HUES48 (cell line): ENCODE measurements around the gene CLBA1.

Experiments used
- H3K27ac ChIP-seq: one replicate; pipeline ENCODE4 v1.7.0; 2013; ENCODE audit warnings: low read depth, low read length, inconsistent platforms
- H3K27me3 ChIP-seq: 2 replicates; pipeline ENCODE4 v1.6.1; 2013; ENCODE audit warnings: mild to moderate bottlenecking, low read length; ENCODE audit not compliant: control insufficient read depth, insufficient read depth
- H3K36me3 ChIP-seq: 2 replicates; pipeline ENCODE4 v1.6.1; 2013; ENCODE audit warnings: low read length; ENCODE audit not compliant: control insufficient read depth, insufficient read depth
- H3K4me1 ChIP-seq: 2 replicates; pipeline ENCODE4 v1.6.1; 2013; ENCODE audit warnings: mild to moderate bottlenecking, low read length; ENCODE audit not compliant: control insufficient read depth, insufficient read depth
- H3K4me3 ChIP-seq: 2 replicates; pipeline ENCODE4 v1.5.1; 2013; ENCODE audit warnings: mild to moderate bottlenecking, low read depth, low read length
- H3K9ac ChIP-seq: 2 replicates; pipeline ENCODE4 v1.6.1; 2013; ENCODE audit warnings: mild to moderate bottlenecking, low read depth, low read length, moderate library complexity
- H3K9me3 ChIP-seq: 2 replicates; pipeline ENCODE4 v1.6.1; 2013; ENCODE audit warnings: low read length; ENCODE audit not compliant: control insufficient read depth, insufficient read depth

Gene CLBA1

GRCh38 chr14:104999361-104999760 is 13.8 kb downstream of the CLBA1 start:
- Histone ChIP-seq H3K9ac (no peak overlapping the region), H3K27ac (no peak overlapping the region), H3K4me1 (no peaks in the 10 kb centered on the region), H3K9me3 (no peaks in the 10 kb centered on the region), H3K27me3 (no peaks in the 10 kb centered on the region), H3K36me3 (no peaks in the 10 kb centered on the region), H3K4me3 (no peak overlapping the region)

GRCh38 chr14:105005329-105005928 is 19.8 kb downstream of the CLBA1 start:
- H3K27ac ChIP-seq, result no peak overlapping the region
- H3K4me3 ChIP-seq, result no peak overlapping the region
- H3K9me3 ChIP-seq, result no peaks in the 10 kb centered on the region
- H3K9ac ChIP-seq, result no peak overlapping the region
- H3K27me3 ChIP-seq, result no peaks in the 10 kb centered on the region
- no peaks in the 10 kb centered on the region for H3K4me1 ChIP-seq
- H3K36me3 ChIP-seq, result peaks cover 30% of the 10 kb centered on the region

- H3K4me1 ChIP-seq, result no peaks in the 10 kb centered on the region
- no peak overlapping the region for H3K4me3 ChIP-seq
- no peak overlapping the region for H3K27ac ChIP-seq
- H3K36me3 ChIP-seq, result peaks cover 38% of the 10 kb centered on the region
- no peak overlapping the region for H3K9ac ChIP-seq
- H3K27me3 ChIP-seq, result no peaks in the 10 kb centered on the region
- no peaks in the 10 kb centered on the region for H3K9me3 ChIP-seq
Observed at GRCh38 chr14:105005929-105006830, 20.6 kb downstream of the CLBA1 start.

- Histone ChIP-seq H3K27me3 (no peaks in the 10 kb centered on the region), H3K27ac (no peak overlapping the region), H3K4me1 (no peaks in the 10 kb centered on the region), H3K9ac (no peak overlapping the region), H3K9me3 (no peaks in the 10 kb centered on the region), H3K4me3 (no peak overlapping the region), H3K36me3 (peaks cover 46% of the 10 kb centered on the region)
Observed at GRCh38 chr14:105006831-105007592, 21.4 kb downstream of the CLBA1 start.

GRCh38 chr14:105007593-105008264 is 22.1 kb downstream of the CLBA1 start:
- Histone ChIP-seq H3K9ac (no peak overlapping the region), H3K9me3 (no peaks in the 10 kb centered on the region), H3K36me3 (peaks cover 48% of the 10 kb centered on the region), H3K4me1 (no peaks in the 10 kb centered on the region), H3K27ac (no peak overlapping the region), H3K27me3 (no peaks in the 10 kb centered on the region), H3K4me3 (no peak overlapping the region)

- no peaks in the 10 kb centered on the region for H3K9me3 ChIP-seq
- H3K4me3 ChIP-seq, result no peak overlapping the region
- H3K36me3 ChIP-seq, result peaks cover 48% of the 10 kb centered on the region
- no peak overlapping the region for H3K9ac ChIP-seq
- peaks cover 15% of the 10 kb centered on the region for H3K4me1 ChIP-seq
- no peaks in the 10 kb centered on the region for H3K27me3 ChIP-seq
- H3K27ac ChIP-seq, result no peak overlapping the region
Observed at GRCh38 chr14:105010106-105010505, 24.5 kb downstream of the CLBA1 start.

- no peak overlapping the region for H3K4me3 ChIP-seq
- H3K4me1 ChIP-seq, result peaks cover 23% of the 10 kb centered on the region
- no peak overlapping the region for H3K27ac ChIP-seq
- no peaks in the 10 kb centered on the region for H3K9me3 ChIP-seq
- H3K36me3 ChIP-seq, result peaks cover 48% of the 10 kb centered on the region
- H3K27me3 ChIP-seq, result no peaks in the 10 kb centered on the region
- no peak overlapping the region for H3K9ac ChIP-seq
Observed at GRCh38 chr14:105010891-105011291, 25.3 kb downstream of the CLBA1 start.

GRCh38 chr14:105011312-105011990 is 25.9 kb downstream of the CLBA1 start:
- Histone ChIP-seq H3K4me3 (no peak overlapping the region), H3K27ac (no peak overlapping the region)

GRCh38 chr14:105012171-105012985 is 26.8 kb downstream of the CLBA1 start:
- Histone ChIP-seq H3K4me3 (no peak overlapping the region), H3K27me3 (no peaks in the 10 kb centered on the region), H3K9me3 (no peaks in the 10 kb centered on the region), H3K27ac (no peak overlapping the region), H3K4me1 (peaks cover 33% of the 10 kb centered on the region), H3K9ac (no peak overlapping the region), H3K36me3 (peaks cover 41% of the 10 kb centered on the region)

More at GRCh38 chr14:105011312-105011990, 25.9 kb downstream of the CLBA1 start:
- Histone ChIP-seq H3K36me3 (peaks cover 48% of the 10 kb centered on the region), H3K9ac (no peak overlapping the region), H3K4me1 (peaks cover 29% of the 10 kb centered on the region), H3K9me3 (no peaks in the 10 kb centered on the region), H3K27me3 (no peaks in the 10 kb centered on the region)
